Sigmoid colon (tissue), 3 donors: ENCODE data around the gene ATP6V0E1.

Experiments used
- POLR2A ChIP-seq, 2 donors: fragments of 450-650 bp; IDR thresholded peaks; one replicate each; pipeline ENCODE4 v1.6.1; 2016; ENCODE audit warnings: antibody characterized with exemption in 2 of 2, mild to moderate bottlenecking in 2 of 2, moderate library complexity in 2 of 2
- TF ChIP-seq, protein P1 (sequence below), 4 experiments: fragments of 450-650 bp in 3 of 4; fragments of 200-600 bp in 1 of 4; IDR thresholded peaks; one replicate each; pipeline ENCODE4 v1.5.1; 2016 to 2019; ENCODE audit warnings: antibody characterized with exemption in 4 of 4, mild to moderate bottlenecking in 3 of 4, moderate library complexity in 2 of 4

DNA sequence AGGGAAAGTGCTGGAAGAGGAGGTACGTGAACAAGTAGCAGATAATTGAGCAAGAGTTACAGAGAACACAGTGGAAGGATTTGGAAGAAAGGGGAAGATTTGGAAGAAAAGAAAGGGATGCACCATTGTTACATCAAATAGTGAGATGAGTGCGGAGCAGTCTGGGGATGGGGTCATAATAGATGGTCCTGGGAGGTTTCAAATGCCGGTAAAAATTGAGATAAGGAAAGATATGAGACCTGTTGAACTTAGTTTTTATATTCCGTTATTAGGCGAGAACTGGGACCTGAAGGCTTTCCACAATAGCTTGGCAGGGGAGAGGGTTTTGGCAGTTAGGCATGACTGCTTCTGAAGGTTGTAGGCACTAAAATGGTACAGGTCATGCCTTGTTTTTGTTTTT is 20.9 kb downstream of the ATP6V0E1 start:
- TF ChIP-seq, protein P1, sequence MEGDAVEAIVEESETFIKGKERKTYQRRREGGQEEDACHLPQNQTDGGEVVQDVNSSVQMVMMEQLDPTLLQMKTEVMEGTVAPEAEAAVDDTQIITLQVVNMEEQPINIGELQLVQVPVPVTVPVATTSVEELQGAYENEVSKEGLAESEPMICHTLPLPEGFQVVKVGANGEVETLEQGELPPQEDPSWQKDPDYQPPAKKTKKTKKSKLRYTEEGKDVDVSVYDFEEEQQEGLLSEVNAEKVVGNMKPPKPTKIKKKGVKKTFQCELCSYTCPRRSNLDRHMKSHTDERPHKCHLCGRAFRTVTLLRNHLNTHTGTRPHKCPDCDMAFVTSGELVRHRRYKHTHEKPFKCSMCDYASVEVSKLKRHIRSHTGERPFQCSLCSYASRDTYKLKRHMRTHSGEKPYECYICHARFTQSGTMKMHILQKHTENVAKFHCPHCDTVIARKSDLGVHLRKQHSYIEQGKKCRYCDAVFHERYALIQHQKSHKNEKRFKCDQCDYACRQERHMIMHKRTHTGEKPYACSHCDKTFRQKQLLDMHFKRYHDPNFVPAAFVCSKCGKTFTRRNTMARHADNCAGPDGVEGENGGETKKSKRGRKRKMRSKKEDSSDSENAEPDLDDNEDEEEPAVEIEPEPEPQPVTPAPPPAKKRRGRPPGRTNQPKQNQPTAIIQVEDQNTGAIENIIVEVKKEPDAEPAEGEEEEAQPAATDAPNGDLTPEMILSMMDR (IDR thresholded peaks at IDR 0.05), result no peak
- no peak for TF ChIP-seq POLR2A (IDR thresholded peaks at IDR 0.05)
